H1 (cell line): Measurements from ENCODE around the gene ELP4. TPM values are rescaled to one million over a fixed set of nuclear protein-coding genes. Genes with fewer than 3 reads are reported as not detected.

Experiments
- CTCF ChIA-PET: fragments of 300-600 bp; sonication (Branson Sonifier 250); formaldehyde crosslinking; loops from one replicate; lab custom pipeline; 2021; ENCODE audit not compliant: partially characterized antibody; lab: Charles Lee
- POLR2A ChIA-PET: fragments of 300-600 bp; sonication (Branson Sonifier 250); formaldehyde crosslinking; loops from one replicate; lab custom pipeline; 2021; ENCODE audit warnings: inconsistent platforms; ENCODE audit not compliant: partially characterized antibody; lab: Charles Lee
- DNase-seq, 2 experiments: peaks; one replicate each; pipeline versions ENCODE4 v3.0.0 to v3.0.0-alpha.2; 2010 to 2022; ENCODE audit warnings: low spot score in 2 of 2, low read depth in 1 of 2, mixed read lengths in 1 of 2
- FAIRE-seq: peaks from 2 replicates; lab custom pipeline; 2011; peaks lifted over from hg19 to GRCh38; lab: Jason Lieb, UNC
- H2AFZ ChIP-seq: 2 replicates; pipeline ENCODE4 v1.8.1; 2012; ENCODE audit warnings: low read length, inconsistent platforms
- H2AK5ac ChIP-seq: 2 replicates; pipeline ENCODE4 v1.6.1; 2013; ENCODE audit warnings: low read depth, low read length
- H2BK120ac ChIP-seq: replicated peaks from 2 replicates; pipeline ENCODE3; 2013; ENCODE audit warnings: low read depth, low read length, inconsistent platforms
- H2BK12ac ChIP-seq: 2 replicates; pipeline ENCODE4 v1.6.1; 2013; ENCODE audit warnings: low read depth, low read length
- H2BK15ac ChIP-seq: 2 replicates; pipeline ENCODE4 v1.6.1; 2013; ENCODE audit warnings: low read length
- H2BK20ac ChIP-seq: 2 replicates; pipeline ENCODE4 v1.6.1; 2013; ENCODE audit warnings: low read length
- H2BK5ac ChIP-seq: 2 replicates; pipeline ENCODE4 v1.6.1; 2013; ENCODE audit warnings: low read depth, low read length
- H3K14ac ChIP-seq: 2 replicates; pipeline ENCODE4 v1.6.1; 2013; ENCODE audit warnings: inconsistent platforms; ENCODE audit not compliant: insufficient read length
- H3K18ac ChIP-seq: 2 replicates; pipeline ENCODE4 v1.6.1; 2013; ENCODE audit warnings: low read length; ENCODE audit errors: extremely low read depth
- H3K23ac ChIP-seq: 2 replicates; pipeline ENCODE4 v1.6.1; 2013; ENCODE audit warnings: inconsistent platforms; ENCODE audit not compliant: insufficient read length
- H3K23me2 ChIP-seq: 2 replicates; pipeline ENCODE4 v1.6.1; 2013; ENCODE audit warnings: low read depth, low read length
- H3K27ac ChIP-seq: 2 replicates; pipeline ENCODE4 v1.6.1; 2011; ENCODE audit warnings: low read depth, low read length, inconsistent platforms
- H3K27me3 ChIP-seq, 4 experiments: replicated peaks in 1 of 4; 1 replicate in 1 of 4; 2 replicates in 3 of 4; pipeline versions ENCODE4 v1.6.1 to v1.8.1; 2011 to 2013; ENCODE audit warnings: low read length in 3 of 4, mild to moderate bottlenecking in 3 of 4, inconsistent platforms in 2 of 4, mixed read lengths in 2 of 4, moderate library complexity in 1 of 4; ENCODE audit not compliant: control insufficient read depth in 3 of 4, insufficient read depth in 3 of 4; ENCODE audit errors: extremely low read depth in 1 of 4
- H3K36me3 ChIP-seq, 4 experiments: 2 replicates each; pipeline versions ENCODE4 v1.6.1 to v1.8.1; 2011 to 2013; ENCODE audit warnings: mild to moderate bottlenecking in 4 of 4, low read length in 3 of 4, moderate library complexity in 2 of 4, control low read depth in 1 of 4, inconsistent platforms in 1 of 4; ENCODE audit not compliant: insufficient read depth in 4 of 4, control insufficient read depth in 2 of 4
- H3K4ac ChIP-seq: replicated peaks from 2 replicates; pipeline ENCODE3; 2013; ENCODE audit warnings: low read length, low read depth, mixed read lengths, inconsistent platforms; ENCODE audit not compliant: insufficient read length
- H3K4me1 ChIP-seq, 4 experiments: replicated peaks in 1 of 4; 1 replicate in 1 of 4; 2 replicates in 3 of 4; pipeline versions ENCODE4 v1.6.1 to v1.8.1; 2011 to 2013; ENCODE audit warnings: low read length in 3 of 4, inconsistent platforms in 2 of 4, mixed read lengths in 1 of 4; ENCODE audit not compliant: insufficient read depth in 4 of 4, control insufficient read depth in 3 of 4
- H3K4me2 ChIP-seq, 2 experiments: 2 replicates each; pipeline versions ENCODE4 v1.6.1 to v1.8.1; 2011 to 2013; ENCODE audit warnings: low read depth in 2 of 2, low read length in 2 of 2, control low read depth in 1 of 2, inconsistent platforms in 1 of 2, mild to moderate bottlenecking in 1 of 2; ENCODE audit not compliant: insufficient read depth in 1 of 2
- H3K4me3 ChIP-seq, 4 experiments: fragments of 200-600, 300-600 bp in 1 of 4; sonication (generic), shearing (Covaris generic), sonication (Bioruptor Twin) in 1 of 4; 2 replicates each; pipeline versions ENCODE4 v1.5.1 to v1.8.1; 2011 to 2016; ENCODE audit warnings: low read length in 4 of 4, low read depth in 3 of 4, control low read depth in 2 of 4, inconsistent platforms in 2 of 4, mild to moderate bottlenecking in 2 of 4, mixed read lengths in 1 of 4, moderate library complexity in 1 of 4; ENCODE audit not compliant: insufficient read depth in 2 of 4; ENCODE audit errors: extremely low read depth in 1 of 4
- H3K56ac ChIP-seq: replicated peaks from 2 replicates; pipeline ENCODE3; 2013; ENCODE audit warnings: low read depth, mild to moderate bottlenecking, mixed read lengths, low read length, inconsistent platforms; ENCODE audit not compliant: insufficient read length
- H3K79me1 ChIP-seq: 2 replicates; pipeline ENCODE4 v1.6.1; 2013; ENCODE audit warnings: low read depth, low read length, control low read depth
- H3K79me2 ChIP-seq, 2 experiments: 2 replicates each; pipeline versions ENCODE4 v1.6.1 to v1.8.1; 2012 to 2013; ENCODE audit warnings: low read length in 2 of 2, mild to moderate bottlenecking in 2 of 2, inconsistent platforms in 1 of 2; ENCODE audit not compliant: insufficient read depth in 2 of 2, control insufficient read depth in 1 of 2
- H3K9ac ChIP-seq, 4 experiments: replicated peaks in 1 of 4; 1 replicate in 1 of 4; 2 replicates in 3 of 4; pipeline versions ENCODE4 v1.6.1 to v1.8.1; 2011 to 2013; ENCODE audit warnings: low read depth in 3 of 4, low read length in 3 of 4, control low read depth in 2 of 4, mild to moderate bottlenecking in 2 of 4, moderate library complexity in 2 of 4, inconsistent platforms in 1 of 4; ENCODE audit errors: extremely low read depth in 1 of 4
- H3K9me3 ChIP-seq, 2 experiments: 2 replicates each; pipeline versions ENCODE4 v1.6.1 to v1.8.1; 2012 to 2013; ENCODE audit warnings: mild to moderate bottlenecking in 2 of 2, moderate library complexity in 2 of 2, control low read depth in 1 of 2, inconsistent platforms in 1 of 2, low read depth in 1 of 2, low read length in 1 of 2, mixed read lengths in 1 of 2; ENCODE audit not compliant: insufficient read depth in 2 of 2
- H4K20me1 ChIP-seq, 2 experiments: replicated peaks in 1 of 2; 2 replicates each; pipeline versions ENCODE3 to v1.8.1; 2011 to 2013; ENCODE audit warnings: inconsistent platforms in 2 of 2, low read length in 2 of 2, mild to moderate bottlenecking in 1 of 2; ENCODE audit not compliant: insufficient read depth in 2 of 2, control insufficient read depth in 1 of 2
- H4K5ac ChIP-seq: 2 replicates; pipeline ENCODE4 v1.6.1; 2013; ENCODE audit warnings: low read length, low read depth, mixed read lengths, inconsistent platforms; ENCODE audit not compliant: insufficient read length
- H4K8ac ChIP-seq: 2 replicates; pipeline ENCODE4 v1.8.0; 2013; ENCODE audit warnings: mild to moderate bottlenecking, moderate library complexity, low read length, inconsistent platforms; ENCODE audit not compliant: insufficient read depth; ENCODE audit errors: extremely low read depth
- H4K91ac ChIP-seq: replicated peaks from 2 replicates; pipeline ENCODE3; 2013; ENCODE audit warnings: low read length, mixed read lengths, inconsistent platforms; ENCODE audit not compliant: insufficient read length
- SP1 ChIP-seq: IDR thresholded peaks from 2 replicates; pipeline ENCODE4 v1.6.1; 2011; ENCODE audit warnings: low read depth, low read length
- SP2 ChIP-seq: IDR thresholded peaks from 2 replicates; pipeline ENCODE4 v1.6.1; 2012; ENCODE audit warnings: mild to moderate bottlenecking, low read length, inconsistent platforms
- WGBS, 2 experiments: shearing (Covaris generic) in 1 of 2; methylation state at CpG; one replicate each; pipeline versions ENCODE4 v1.1.6 to v1.1.7; 2013 to 2015; ENCODE audit warnings: low lambda C conversion rate in 2 of 2, mixed read lengths in 2 of 2, inconsistent platforms in 1 of 2, low coverage in 1 of 2, missing lambda C conversion rate in 1 of 2; ENCODE audit not compliant: insufficient replicate concordance in 2 of 2, insufficient coverage in 1 of 2, insufficient read length in 1 of 2; ENCODE audit errors: extremely low coverage in 1 of 2, missing lambda C conversion rate in 1 of 2; 5-methylcytosine and 5-hydroxymethylcytosine counted together
- polyA plus RNA-seq, 7 experiments: library from polyadenylated mRNA; depleted of rRNA in 3 of 7; stranded (reverse) in 5 of 7; unstranded in 2 of 7; fragments of >200 nt in 5 of 7; fragments of 200-250 nt in 2 of 7; gene quantifications; 1 replicate in 5 of 7; 2 replicates in 1 of 7; 4 replicates in 1 of 7; pipeline versions ENCODE4 v1.2.1 to v1.2.3, GENCODE V29; 2011 to 2013; ENCODE audit warnings: missing spikeins in 2 of 7, mixed read lengths in 2 of 7
- total RNA-seq: library from RNA; stranded (reverse); fragmentation: NEBNext Ultra II Directional; extraction: Animal tissue kit (Norgen Biotek cat#: 25700); gene quantifications from 2 replicates; pipeline ENCODE4 v1.2.1, GENCODE V29; 2021

ELP4 gene
- total and polyA plus RNA-seq, 2 of the 8 experiments (the other 6 are each of a cell fraction or from before 2014, with no cell fraction given): 14.0 to 18.6 TPM

GRCh38 chr11:31788085-31788484 lies 278.5 kb downstream of the ELP4 start:
- peak; percentile 42 for FAIRE-seq
- no peak overlapping the region for H3K27ac ChIP-seq

More at GRCh38 chr11:31788085-31788484, 278.5 kb downstream of the ELP4 start:
- Histone ChIP-seq H4K91ac (no peak overlapping the region), H3K4ac (no peak overlapping the region), H2BK120ac (no peak overlapping the region), H3K79me1 (peaks cover 2% of the 10 kb centered on the region; the same call in 1 of the 2 replicates), H3K23ac (no peak overlapping the region), H4K20me1 (no peaks in the 10 kb centered on the region), H2BK12ac (no peak overlapping the region), H3K4me3 (no peak overlapping the region), H3K36me3 (no peaks in the 10 kb centered on the region), H3K14ac (no peak overlapping the region), H3K56ac (no peak overlapping the region), H3K9ac (no peak overlapping the region), H3K23me2 (no peaks in the 10 kb centered on the region), H4K5ac (no peak overlapping the region), H2AFZ (no peak overlapping the region), H3K9me3 (no peaks in the 10 kb centered on the region), H3K4me1 (no peaks in the 10 kb centered on the region), H4K8ac (no peak overlapping the region; the same call in 1 of the 2 replicates), H3K79me2 (no peaks in the 10 kb centered on the region), H2AK5ac (no peak overlapping the region), H3K4me2 (no peak overlapping the region), H3K18ac (no peak overlapping the region), H2BK5ac (no peak overlapping the region), H3K27me3 (no peaks in the 10 kb centered on the region; a peak in 1 of 7 replicates), H2BK20ac (no peak overlapping the region), H2BK15ac (no peak overlapping the region)
- ChIA-PET CTCF (no interaction called here), POLR2A (no interaction called here)
- TF ChIP-seq SP2: no peak
- no peak for TF ChIP-seq SP1
- WGBS, 2 experiments: 76% methylated on average over 3 of the region's 3 CpGs; no CpG with 5 or more reads in 1 of the 2 experiments
- no peak for DNase-seq
